SK-MEL-5 (cell line): ENCODE measurements around the gene MICAL3. TPM values are rescaled to one million over a fixed set of nuclear protein-coding genes. Genes with fewer than 3 reads are reported as not detected.
A peak's percentile ranks its signal among the peaks of the same experiment; 100 is the strongest.

Source experiments
- DNase-seq: peaks from one replicate; pipeline ENCODE4 v3.0.0-alpha.2; 2016; ENCODE audit warnings: low read depth, low spot score
- in situ Hi-C: cut with HindIII; loops from 2 replicates; pipeline ENCODE4 v1.10.0; 2016; ENCODE audit warnings: low sequenced_read_pairs, high pct_unique_total_duplicates, low pct_unique_long_range_greater_than_20kb
- total RNA-seq: library from RNA; depleted of rRNA; stranded (reverse); fragments of >200 nt; shearing (Covaris generic); gene quantifications from 2 replicates; pipeline ENCODE4 v1.2.3, GENCODE V29; 2014

Gene MICAL3
- total RNA-seq, 1 experiment from 2014 or later, result 36.6 TPM

GRCh38 chr22:17864398-17865182, 159.8 kb downstream of the MICAL3 start:
- DNase-seq, result no peak
- in situ Hi-C loops, result no loop called here

GRCh38 chr22:17862646-17863181, 161.6 kb downstream of the MICAL3 start:
- DNase-seq, result peak; percentile 33
- in situ Hi-C loops, result no loop called here

GRCh38 chr22:17861909-17862308, 162.5 kb downstream of the MICAL3 start:
- DNase-seq, result no peak
- in situ Hi-C loops, result no loop called here

GRCh38 chr22:17860220-17860965, 164.0 kb downstream of the MICAL3 start:
- no peak for DNase-seq
- in situ Hi-C loops, result no loop called here

- DNase-seq, result no peak
- in situ Hi-C loops, result no loop called here
These were observed 166.3 kb downstream of the MICAL3 start for GRCh38 chr22:17858033-17858432.

- no peak for DNase-seq
- in situ Hi-C loops, result no loop called here
These were observed 168.6 kb downstream of the MICAL3 start for GRCh38 chr22:17855572-17856290.

- no peak for DNase-seq
- in situ Hi-C loops, result no loop called here
These were observed 171.3 kb downstream of the MICAL3 start for GRCh38 chr22:17853073-17853472.

GRCh38 chr22:17851759-17852158, 172.6 kb downstream of the MICAL3 start:
- in situ Hi-C loops, result no loop called here
- DNase-seq, result no peak

- in situ Hi-C loops, result no loop called here
- DNase-seq, result no peak
These were observed 176.8 kb downstream of the MICAL3 start for GRCh38 chr22:17847360-17848078.

- in situ Hi-C loops, result no loop called here
These were observed 177.9 kb downstream of the MICAL3 start for GRCh38 chr22:17846326-17846992.

GRCh38 chr22:17845790-17846189, 178.6 kb downstream of the MICAL3 start:
- in situ Hi-C loops, result no loop called here
- DNase-seq, result no peak

More at GRCh38 chr22:17846326-17846992, 177.9 kb downstream of the MICAL3 start:
- DNase-seq, result no peak

- DNase-seq, result no peak
- in situ Hi-C loops, result no loop called here
These were observed 179.0 kb downstream of the MICAL3 start for GRCh38 chr22:17845327-17845726.

- DNase-seq, result no peak
- in situ Hi-C loops, result no loop called here
These were observed 180.2 kb downstream of the MICAL3 start for GRCh38 chr22:17844150-17844549.

- no peak for DNase-seq
- in situ Hi-C loops, result no loop called here
These were observed 182.0 kb downstream of the MICAL3 start for GRCh38 chr22:17842386-17842785.

- in situ Hi-C loops, result no loop called here
- DNase-seq, result no peak
These were observed 182.5 kb downstream of the MICAL3 start for GRCh38 chr22:17841836-17842235.

- DNase-seq, result no peak
- in situ Hi-C loops, result no loop called here
These were observed 186.0 kb downstream of the MICAL3 start for GRCh38 chr22:17838180-17838865.
